Esophagus muscularis mucosa (tissue), 3 donors: ENCODE results near the gene COL4A6.

Source experiments
- CTCF ChIP-seq, 3 experiments: fragments of 200-600 bp in 2 of 3; fragments of 450-650 bp in 1 of 3; sonication (generic) in 2 of 3; IDR thresholded peaks; one replicate each; pipeline ENCODE4 v1.5.1; 2017 to 2019; ENCODE audit warnings: antibody characterized with exemption in 3 of 3, mild to moderate bottlenecking in 2 of 3, moderate library complexity in 1 of 3
- POLR2A ChIP-seq: fragments of 450-650 bp; IDR thresholded peaks from one replicate; pipeline ENCODE4 v1.6.1; 2017; ENCODE audit warnings: antibody characterized with exemption, moderate library complexity, mild to moderate bottlenecking, low read depth
- POLR2AphosphoS5 ChIP-seq, 2 donors: sonication (generic); formaldehyde crosslinking; IDR thresholded peaks; one replicate each; pipeline ENCODE4 v1.6.1; 2017; ENCODE audit warnings: antibody characterized with exemption in 2 of 2

- TF ChIP-seq CTCF (IDR thresholded peaks at IDR 0.05) (no peak), POLR2AphosphoS5 (IDR thresholded peaks at IDR 0.05) (no peak), POLR2A (no peak)
Measured at GRCh38 chrX:108130889-108131288, 307.3 kb downstream of the COL4A6 start.
